Testis (tissue), 2 donors: Measurements from ENCODE around the gene MRPL27.

Experiments used
- POLR2A ChIP-seq: fragments of 450-650 bp; IDR thresholded peaks from one replicate; pipeline ENCODE4 v1.6.1; 2017; ENCODE audit warnings: antibody characterized with exemption, mild to moderate bottlenecking, moderate library complexity
- TF ChIP-seq, protein P1 (sequence below), 3 experiments: fragments of 450-650 bp in 2 of 3; fragments of 200-600 bp in 1 of 3; sonication (generic) in 1 of 3; IDR thresholded peaks; one replicate each; pipeline ENCODE4 v1.5.1; 2016 to 2019; ENCODE audit warnings: antibody characterized with exemption in 3 of 3, mild to moderate bottlenecking in 2 of 3, moderate library complexity in 1 of 3

GRCh38 chr17:50345432-50346312, 27.3 kb downstream of the MRPL27 start, which contains the start of gene XYLT2:
- TF ChIP-seq, protein P1, sequence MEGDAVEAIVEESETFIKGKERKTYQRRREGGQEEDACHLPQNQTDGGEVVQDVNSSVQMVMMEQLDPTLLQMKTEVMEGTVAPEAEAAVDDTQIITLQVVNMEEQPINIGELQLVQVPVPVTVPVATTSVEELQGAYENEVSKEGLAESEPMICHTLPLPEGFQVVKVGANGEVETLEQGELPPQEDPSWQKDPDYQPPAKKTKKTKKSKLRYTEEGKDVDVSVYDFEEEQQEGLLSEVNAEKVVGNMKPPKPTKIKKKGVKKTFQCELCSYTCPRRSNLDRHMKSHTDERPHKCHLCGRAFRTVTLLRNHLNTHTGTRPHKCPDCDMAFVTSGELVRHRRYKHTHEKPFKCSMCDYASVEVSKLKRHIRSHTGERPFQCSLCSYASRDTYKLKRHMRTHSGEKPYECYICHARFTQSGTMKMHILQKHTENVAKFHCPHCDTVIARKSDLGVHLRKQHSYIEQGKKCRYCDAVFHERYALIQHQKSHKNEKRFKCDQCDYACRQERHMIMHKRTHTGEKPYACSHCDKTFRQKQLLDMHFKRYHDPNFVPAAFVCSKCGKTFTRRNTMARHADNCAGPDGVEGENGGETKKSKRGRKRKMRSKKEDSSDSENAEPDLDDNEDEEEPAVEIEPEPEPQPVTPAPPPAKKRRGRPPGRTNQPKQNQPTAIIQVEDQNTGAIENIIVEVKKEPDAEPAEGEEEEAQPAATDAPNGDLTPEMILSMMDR (IDR thresholded peaks at IDR 0.05), result no peak
- TF ChIP-seq POLR2A, result no peak
